NCI-H1417 treated with DMSO at 0.1 percent for 48 hours (cell line): Measurements from ENCODE around the gene LAD1.

Source experiments
- DNase-seq: peaks from one replicate; lab custom pipeline; 2025; lab: John Stamatoyannopoulos, UW

Gene LAD1, protein sequence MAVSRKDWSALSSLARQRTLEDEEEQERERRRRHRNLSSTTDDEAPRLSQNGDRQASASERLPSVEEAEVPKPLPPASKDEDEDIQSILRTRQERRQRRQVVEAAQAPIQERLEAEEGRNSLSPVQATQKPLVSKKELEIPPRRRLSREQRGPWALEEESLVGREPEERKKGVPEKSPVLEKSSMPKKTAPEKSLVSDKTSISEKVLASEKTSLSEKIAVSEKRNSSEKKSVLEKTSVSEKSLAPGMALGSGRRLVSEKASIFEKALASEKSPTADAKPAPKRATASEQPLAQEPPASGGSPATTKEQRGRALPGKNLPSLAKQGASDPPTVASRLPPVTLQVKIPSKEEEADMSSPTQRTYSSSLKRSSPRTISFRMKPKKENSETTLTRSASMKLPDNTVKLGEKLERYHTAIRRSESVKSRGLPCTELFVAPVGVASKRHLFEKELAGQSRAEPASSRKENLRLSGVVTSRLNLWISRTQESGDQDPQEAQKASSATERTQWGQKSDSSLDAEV

DNA sequence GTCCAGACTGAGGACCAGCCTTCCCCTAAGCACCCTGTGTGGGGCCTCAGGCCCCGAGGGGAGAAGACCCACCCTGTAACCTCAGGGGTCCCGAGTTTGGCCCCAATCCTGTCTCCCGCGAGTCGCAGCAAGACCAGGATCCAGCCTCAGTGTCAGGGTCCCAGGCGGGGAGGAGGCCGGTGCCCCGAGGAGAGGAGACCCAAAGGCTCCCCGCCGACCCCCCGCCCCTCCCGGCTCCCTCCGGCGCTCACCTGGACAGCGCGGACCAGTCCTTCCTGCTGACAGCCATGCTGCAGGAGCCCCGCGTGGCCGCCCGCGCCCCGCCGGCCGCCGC is at the start of gene LAD1:
TSS of gene LAD1 (minus strand) at position 307 of the 334 bp plus-strand sequence. CDS start at position 289, 18 bp downstream.
- DNase-seq = no peak

- DNase-seq = no peak
These were observed 49.1 kb upstream of the LAD1 start for GRCh38 chr1:201447903-201448871.

DNA sequence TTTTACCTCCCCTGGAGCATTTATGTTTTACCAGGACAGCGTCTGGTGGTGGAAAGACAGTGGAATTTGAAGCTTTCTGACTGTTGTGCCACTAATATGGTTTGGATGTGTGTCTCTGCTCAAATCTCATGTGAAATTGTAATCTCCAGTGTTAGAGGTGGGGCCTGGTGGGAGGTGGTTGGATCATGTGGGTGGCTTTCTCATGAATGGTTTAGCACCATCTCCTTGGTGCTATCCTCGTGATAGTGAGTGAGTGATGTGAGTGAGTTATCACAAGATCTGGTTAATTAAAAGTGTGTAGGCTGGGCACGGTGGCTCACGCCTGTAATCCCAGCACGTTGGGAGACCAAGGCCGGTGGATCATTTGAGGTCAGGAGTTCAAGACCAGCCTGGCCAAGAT is 46.2 kb upstream of the LAD1 start:
- DNase-seq = no peak

DNA sequence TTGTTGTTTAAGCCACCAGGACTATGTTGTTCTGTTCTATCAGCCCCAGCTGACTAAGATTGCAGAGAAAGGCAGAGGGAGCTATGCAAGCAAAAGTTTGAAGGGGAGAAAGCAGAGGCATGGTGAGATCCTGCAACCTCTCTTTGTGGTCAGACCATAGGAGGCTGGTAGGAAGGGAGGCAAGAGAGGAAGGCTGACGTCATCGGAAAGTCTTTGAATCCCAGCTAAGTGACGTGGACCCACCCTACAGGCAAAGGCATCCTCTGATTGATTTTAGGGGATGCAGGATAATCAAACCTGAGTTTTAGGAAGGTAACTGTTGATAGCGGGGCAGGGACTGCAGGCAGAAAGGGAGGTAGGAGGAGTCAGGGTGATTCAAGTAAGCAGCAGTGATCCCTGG is 45.7 kb upstream of the LAD1 start:
- DNase-seq = no peak

DNA sequence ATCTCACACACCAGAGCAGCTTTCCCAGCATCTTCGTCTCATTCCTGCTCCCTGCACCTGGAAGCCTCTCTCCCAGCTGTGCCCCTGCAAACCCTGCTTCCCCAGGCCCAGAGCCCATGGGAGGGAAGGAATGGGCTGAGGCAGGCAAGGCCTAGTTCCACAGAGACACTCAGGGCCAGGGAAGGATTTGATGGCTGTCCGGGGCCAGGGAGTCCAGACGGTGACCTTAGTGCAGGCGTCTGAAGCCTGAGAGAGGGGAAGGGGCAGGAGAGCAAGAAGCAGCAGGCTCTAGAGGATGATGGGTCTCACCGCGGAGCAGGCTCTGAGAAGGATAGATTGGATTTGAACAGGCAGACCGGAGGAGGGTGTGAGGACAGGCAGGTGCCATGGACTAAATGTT is 44.6 kb upstream of the LAD1 start:
- DNase-seq = no peak

GRCh38 chr1:201436969-201437368 is 37.8 kb upstream of the LAD1 start:
- no peak for DNase-seq

- no peak for DNase-seq
These were observed 37.3 kb upstream of the LAD1 start for GRCh38 chr1:201436393-201436792.

DNA sequence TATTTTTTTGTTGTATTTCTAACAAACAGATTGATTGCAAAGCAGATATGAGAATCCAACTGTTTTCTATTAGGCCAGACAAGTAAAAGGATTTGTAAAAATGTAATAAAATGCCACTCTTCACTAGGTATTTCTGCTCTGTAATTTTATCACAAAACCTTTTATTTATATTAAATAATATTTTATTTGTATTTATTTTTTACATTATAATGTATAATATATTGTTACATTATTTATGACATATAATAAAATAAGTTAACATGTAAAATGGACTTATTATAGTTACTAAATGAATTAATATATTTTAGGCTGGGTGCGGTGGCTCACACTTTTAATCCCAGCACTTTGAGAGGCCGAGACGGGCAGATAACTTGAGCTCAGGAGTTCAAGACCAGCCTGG is 35.1 kb upstream of the LAD1 start:
- DNase-seq = no peak

DNA sequence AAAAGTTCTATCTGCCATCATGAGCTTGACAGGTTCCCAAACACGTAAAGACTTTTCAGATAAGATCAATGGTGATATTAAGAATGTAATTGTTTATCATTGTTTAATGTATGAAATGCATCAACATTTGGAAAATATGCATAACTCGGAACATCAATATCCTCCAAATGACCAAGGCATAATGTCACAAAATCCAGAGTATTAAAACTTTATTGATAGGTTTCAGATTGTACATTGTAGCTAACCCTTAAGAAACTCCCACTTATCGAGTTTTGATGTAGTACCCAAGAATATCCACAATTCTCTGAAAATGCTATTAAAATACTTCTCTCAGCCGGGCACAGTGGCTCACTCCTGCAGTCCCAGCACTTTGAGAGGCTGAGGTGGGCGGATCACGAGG is 34.5 kb upstream of the LAD1 start:
- DNase-seq = no peak

- no peak for DNase-seq
These were observed 31.7 kb upstream of the LAD1 start for GRCh38 chr1:201430776-201431175.

GRCh38 chr1:201429736-201430501 is 30.8 kb upstream of the LAD1 start:
- no peak for DNase-seq

DNA sequence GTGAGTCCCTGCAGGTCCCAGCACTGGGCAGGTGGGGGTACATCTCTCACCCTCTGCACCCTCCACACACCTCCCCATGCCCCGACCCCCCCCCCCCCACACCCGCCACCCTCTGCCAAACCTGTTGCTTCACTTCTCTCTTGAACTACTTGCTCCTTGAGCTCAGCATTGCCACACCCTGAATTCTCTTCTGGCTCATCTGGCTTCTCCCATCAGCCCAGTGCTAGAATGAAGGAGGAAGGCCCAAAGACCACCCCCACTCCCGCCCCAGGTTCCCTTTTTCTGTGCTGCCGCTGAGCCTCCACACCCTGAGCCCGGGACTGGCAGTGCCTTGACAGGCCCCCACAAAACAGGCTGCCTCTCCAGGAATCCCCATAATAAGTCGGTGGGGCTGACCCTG is 28.8 kb upstream of the LAD1 start:
- no peak for DNase-seq

- DNase-seq = no peak
These were observed 27.6 kb upstream of the LAD1 start for GRCh38 chr1:201426479-201427310.

- no peak for DNase-seq
These were observed 25.0 kb upstream of the LAD1 start for GRCh38 chr1:201424146-201424545.

GRCh38 chr1:201423655-201424054 is 24.5 kb upstream of the LAD1 start:
- no peak for DNase-seq

DNA sequence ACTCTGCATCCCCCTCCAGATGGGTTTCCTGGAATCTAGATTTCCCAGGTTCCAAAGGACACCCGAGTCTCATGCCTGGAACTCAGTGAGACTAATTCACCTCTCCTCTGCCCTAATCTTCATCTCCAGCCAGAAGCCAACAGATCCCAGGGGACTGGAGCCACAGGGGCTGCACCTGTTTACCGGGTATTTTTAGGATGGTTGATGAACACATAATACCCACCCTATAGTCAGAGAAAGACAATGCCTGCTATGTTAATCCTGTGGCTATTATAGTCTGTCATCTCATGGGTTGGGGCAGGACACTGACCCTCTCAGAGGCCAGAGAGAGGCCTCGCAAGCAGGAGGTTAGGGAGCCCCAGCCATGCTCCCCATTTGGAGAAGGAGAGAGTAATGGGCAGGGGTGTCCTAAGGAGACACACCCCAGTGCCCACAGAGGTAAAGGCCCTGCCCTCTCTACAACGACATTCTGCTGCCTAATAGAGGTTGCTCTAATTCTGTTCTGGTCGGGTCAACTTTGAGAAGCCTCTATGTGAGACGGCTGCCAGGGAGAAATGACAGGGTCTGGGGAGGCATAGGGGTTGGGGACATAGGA is 23.4 kb upstream of the LAD1 start:
- DNase-seq = no peak

DNA sequence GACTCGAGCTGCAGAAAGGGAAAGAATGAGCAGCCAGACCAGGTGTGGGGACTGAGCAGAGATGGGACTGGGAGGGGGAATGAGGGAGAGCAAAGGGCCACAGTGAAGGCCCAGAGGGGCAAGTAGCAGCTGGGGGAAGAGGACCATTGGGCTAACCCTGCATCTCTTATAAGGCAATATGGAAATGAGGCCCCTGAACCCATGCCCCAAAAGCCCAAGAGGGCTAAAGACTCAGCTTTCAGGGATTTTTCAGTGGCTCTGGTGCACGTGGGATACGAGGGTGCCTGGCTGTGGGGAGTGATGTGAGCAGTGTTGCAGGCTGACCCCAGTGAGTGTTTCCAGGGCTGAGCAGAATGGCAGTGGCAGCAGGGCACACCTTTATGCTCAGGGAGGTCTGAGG is 22.9 kb upstream of the LAD1 start:
- no peak for DNase-seq

DNA sequence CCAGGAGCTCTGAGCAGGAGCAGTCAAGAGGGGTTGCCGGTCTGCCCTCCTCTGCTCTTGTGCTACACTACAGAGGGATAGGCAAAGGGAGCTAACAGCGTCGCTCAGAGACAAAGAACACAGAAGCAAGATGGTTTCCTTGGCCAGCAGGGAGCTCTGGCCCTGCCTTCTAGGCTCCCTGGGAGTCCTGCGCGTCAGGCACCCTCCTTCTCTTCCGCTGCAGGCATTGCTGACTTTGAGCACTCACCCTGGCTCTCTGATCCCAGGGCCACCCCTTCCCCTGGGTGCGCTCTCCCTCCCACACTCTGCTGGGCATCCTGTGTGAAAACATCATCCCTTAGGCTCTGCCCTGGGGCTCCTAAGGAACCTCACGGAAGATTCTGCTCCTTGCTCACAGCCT is 21.9 kb upstream of the LAD1 start:
- DNase-seq = no peak

DNA sequence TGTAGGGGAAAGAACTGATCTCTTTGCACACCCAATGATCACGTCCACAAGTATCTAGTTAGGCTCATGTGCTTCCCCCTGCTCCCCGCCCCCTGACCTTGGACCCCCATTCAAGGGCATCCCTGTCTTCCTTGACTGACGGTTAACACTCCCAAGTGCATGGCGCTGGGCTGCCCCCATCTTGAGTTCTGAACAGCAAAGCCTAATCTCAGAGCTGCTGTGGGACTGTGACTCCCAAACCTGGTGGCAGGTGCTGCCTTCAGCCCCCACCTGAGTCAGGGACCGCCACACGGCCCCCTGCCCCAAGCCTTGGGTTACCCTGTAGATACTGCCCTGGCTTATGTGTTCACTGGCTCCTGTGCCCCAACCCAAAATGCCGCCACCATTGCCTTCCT is 21.5 kb upstream of the LAD1 start:
- no peak for DNase-seq

DNA sequence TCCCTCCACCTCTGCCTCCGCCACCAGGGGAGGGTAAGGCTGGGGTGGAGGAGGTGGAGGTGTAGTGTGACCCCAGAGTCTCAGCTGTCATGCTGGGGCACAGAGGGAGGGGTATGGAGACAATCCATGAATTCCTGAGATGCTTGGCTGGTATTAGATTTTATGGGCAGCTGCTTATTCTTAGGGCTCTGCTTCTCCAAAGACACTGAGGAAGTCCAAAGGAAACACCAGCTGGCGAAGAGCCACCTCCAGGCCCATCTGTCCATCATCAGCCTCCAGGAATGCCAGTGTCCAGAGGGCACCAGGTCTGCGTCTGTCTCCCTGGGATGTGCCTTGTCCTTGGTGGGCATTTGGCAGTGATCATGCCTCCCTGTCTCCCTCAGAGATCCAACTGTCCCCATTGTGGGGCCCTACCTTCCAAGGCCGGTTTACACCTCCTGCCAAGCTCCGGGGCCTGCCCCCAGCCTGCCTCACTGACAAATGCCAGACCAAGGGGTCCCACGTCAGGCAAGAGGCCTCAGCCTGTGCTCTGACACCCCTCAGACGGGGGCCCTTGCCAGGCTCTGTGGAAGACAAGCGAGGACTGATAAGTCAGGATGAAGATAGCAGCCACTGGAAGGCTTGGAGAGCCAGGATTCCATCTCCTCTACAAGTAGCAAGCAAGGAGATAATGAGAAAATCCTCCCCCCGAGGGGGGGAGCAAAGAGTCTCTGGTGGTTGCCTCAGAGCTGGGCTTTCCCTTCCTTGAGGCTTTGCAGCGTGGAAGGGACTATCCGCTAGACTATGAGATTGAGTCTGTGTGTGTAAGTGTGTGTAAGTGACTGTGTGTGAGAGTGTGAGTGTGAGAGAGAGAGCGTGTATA is 20.9 kb upstream of the LAD1 start:
- DNase-seq = no peak
